DND-41 (cell line): ENCODE data around the gene KIRREL3.

Source experiments
- ATAC-seq: fragments of 200-7000 bp; cut with Tn5 transposase; 3 replicates; pipeline ENCODE4 v1.9.1; 2021; ENCODE audit warnings: low read depth; ENCODE audit not compliant: insufficient read depth
- DNase-seq: peaks from one replicate; pipeline ENCODE4 v3.0.0-alpha.2; 2020
- H2AFZ ChIP-seq: 2 replicates; pipeline ENCODE4 v1.6.0; 2012; ENCODE audit warnings: low read depth, low read length
- H3K27ac ChIP-seq: 2 replicates; pipeline ENCODE4 v1.5.1; 2012; ENCODE audit warnings: low read length, inconsistent platforms
- H3K27me3 ChIP-seq: fragments of 200-600 bp; sonication (generic); 2 replicates; pipeline ENCODE4 v1.6.0; 2012; ENCODE audit warnings: low read length, mild to moderate bottlenecking, inconsistent platforms; ENCODE audit not compliant: insufficient read depth, poor library complexity
- H3K36me3 ChIP-seq: 2 replicates; pipeline ENCODE4 v1.5.1; 2012; ENCODE audit warnings: low read length, inconsistent platforms; ENCODE audit not compliant: insufficient read depth
- H3K4me1 ChIP-seq: 2 replicates; pipeline ENCODE4 v1.5.1; 2012; ENCODE audit warnings: mild to moderate bottlenecking, low read length; ENCODE audit not compliant: insufficient read depth
- H3K4me2 ChIP-seq: 2 replicates; pipeline ENCODE4 v1.6.0; 2012; ENCODE audit warnings: mild to moderate bottlenecking, moderate library complexity, low read length, inconsistent platforms; ENCODE audit not compliant: insufficient read depth
- H3K4me3 ChIP-seq, 2 experiments: fragments of 200-600 bp in 1 of 2; shearing (Covaris generic) in 1 of 2; 2 replicates each; pipeline ENCODE4 v1.5.1; 2012 to 2016; ENCODE audit warnings: inconsistent platforms in 2 of 2, low read length in 2 of 2, mild to moderate bottlenecking in 2 of 2, low read depth in 1 of 2, moderate library complexity in 1 of 2
- H3K79me2 ChIP-seq: 2 replicates; pipeline ENCODE4 v1.6.0; 2012; ENCODE audit warnings: low read length, inconsistent platforms; ENCODE audit not compliant: insufficient read depth
- H3K9ac ChIP-seq: 2 replicates; pipeline ENCODE4 v1.6.0; 2012; ENCODE audit warnings: low read depth, mild to moderate bottlenecking, inconsistent platforms, low read length, moderate library complexity
- H3K9me3 ChIP-seq: 2 replicates; pipeline ENCODE4 v1.5.1; 2012; ENCODE audit warnings: low read length, moderate library complexity, mild to moderate bottlenecking, inconsistent platforms; ENCODE audit not compliant: insufficient read depth, severe bottlenecking
- H4K20me1 ChIP-seq: 2 replicates; pipeline ENCODE4 v1.6.0; 2012; ENCODE audit warnings: low read length; ENCODE audit not compliant: insufficient read depth
- EZH2 ChIP-seq: IDR thresholded peaks from 3 replicates; pipeline ENCODE4 v1.6.1; 2012; ENCODE audit warnings: borderline replicate concordance, low read depth, mild to moderate bottlenecking, moderate library complexity, low read length, inconsistent platforms; ENCODE audit not compliant: severe bottlenecking
- TF ChIP-seq, protein P1 (sequence below): IDR thresholded peaks from 2 replicates; pipeline ENCODE4 v1.5.1; 2012; ENCODE audit warnings: borderline replicate concordance, low read length, moderate library complexity, mild to moderate bottlenecking; ENCODE audit not compliant: poor library complexity, severe bottlenecking; ENCODE audit errors: extremely low read depth

KIRREL3 gene

DNA sequence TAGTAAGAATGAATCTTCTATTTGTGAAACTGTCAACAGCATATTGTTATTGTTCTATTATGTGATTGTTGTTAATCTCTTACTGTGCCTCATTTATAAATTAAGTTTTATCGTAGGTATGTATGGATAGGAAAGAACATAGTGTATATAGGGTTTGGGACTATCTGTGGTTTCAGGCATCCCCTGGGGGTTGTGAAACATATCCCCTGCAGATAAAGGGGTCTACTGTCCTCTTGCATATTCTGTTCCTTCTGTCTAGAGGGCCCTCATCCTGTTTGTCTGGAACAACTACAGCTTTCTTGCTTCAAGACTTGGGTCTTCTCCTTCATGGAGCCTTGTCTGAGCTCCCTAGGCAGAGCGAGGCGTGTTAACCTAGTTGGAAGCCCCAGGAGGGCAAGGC is 159.6 kb downstream of the KIRREL3 start:
- Histone ChIP-seq H3K4me2 (no peak overlapping the region), H4K20me1 (no peaks in the 10 kb centered on the region), H3K27me3 (peaks cover 36% of the 10 kb centered on the region), H3K9ac (no peak overlapping the region), H3K9me3 (no peaks in the 10 kb centered on the region), H3K4me3 (no peak overlapping the region), H3K79me2 (no peaks in the 10 kb centered on the region), H3K4me1 (no peaks in the 10 kb centered on the region), H3K27ac (no peak overlapping the region), H3K36me3 (no peaks in the 10 kb centered on the region), H2AFZ (no peak overlapping the region)
- ATAC-seq = no peak
- TF ChIP-seq, protein P1, sequence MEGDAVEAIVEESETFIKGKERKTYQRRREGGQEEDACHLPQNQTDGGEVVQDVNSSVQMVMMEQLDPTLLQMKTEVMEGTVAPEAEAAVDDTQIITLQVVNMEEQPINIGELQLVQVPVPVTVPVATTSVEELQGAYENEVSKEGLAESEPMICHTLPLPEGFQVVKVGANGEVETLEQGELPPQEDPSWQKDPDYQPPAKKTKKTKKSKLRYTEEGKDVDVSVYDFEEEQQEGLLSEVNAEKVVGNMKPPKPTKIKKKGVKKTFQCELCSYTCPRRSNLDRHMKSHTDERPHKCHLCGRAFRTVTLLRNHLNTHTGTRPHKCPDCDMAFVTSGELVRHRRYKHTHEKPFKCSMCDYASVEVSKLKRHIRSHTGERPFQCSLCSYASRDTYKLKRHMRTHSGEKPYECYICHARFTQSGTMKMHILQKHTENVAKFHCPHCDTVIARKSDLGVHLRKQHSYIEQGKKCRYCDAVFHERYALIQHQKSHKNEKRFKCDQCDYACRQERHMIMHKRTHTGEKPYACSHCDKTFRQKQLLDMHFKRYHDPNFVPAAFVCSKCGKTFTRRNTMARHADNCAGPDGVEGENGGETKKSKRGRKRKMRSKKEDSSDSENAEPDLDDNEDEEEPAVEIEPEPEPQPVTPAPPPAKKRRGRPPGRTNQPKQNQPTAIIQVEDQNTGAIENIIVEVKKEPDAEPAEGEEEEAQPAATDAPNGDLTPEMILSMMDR = no peak
- no peak for TF ChIP-seq EZH2
- no peak for DNase-seq

DNA sequence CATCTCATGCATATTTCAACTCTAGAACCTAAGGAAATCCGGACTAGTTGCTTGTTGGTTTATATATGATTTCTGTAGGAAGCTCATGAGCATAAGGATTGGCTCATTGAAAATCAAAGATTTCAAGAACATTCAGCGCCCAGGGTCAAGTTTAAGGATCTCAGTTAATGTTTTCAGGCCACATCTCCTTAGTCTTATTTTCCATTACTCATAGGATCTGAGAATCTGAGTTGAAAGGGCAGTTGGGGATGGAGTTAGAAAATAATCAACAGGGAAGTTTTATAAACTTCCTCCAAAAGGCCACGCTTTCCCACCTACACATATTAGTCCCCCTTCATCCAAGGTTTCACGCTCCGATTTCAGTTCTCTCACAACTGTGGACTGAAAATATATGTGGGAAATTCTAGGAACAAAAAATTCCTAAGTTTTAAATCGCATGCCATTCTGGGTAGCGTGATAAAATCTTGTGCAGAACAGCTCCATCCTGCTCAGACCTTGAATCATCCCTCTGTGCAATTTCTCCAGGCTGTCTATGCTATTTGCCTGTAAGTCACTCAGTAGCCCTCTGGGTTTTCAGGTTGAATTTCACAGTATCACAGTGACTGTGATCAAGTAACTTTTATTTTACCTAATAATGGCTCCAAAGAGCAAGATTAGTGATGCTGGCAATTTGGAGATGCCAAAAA is 160.2 kb downstream of the KIRREL3 start:
- Histone ChIP-seq H3K79me2 (no peaks in the 10 kb centered on the region), H2AFZ (no peak overlapping the region), H3K4me2 (no peak overlapping the region), H3K4me3 (no peak overlapping the region), H3K9me3 (no peaks in the 10 kb centered on the region), H3K27me3 (peaks cover 36% of the 10 kb centered on the region), H3K36me3 (no peaks in the 10 kb centered on the region), H3K9ac (no peak overlapping the region), H4K20me1 (no peaks in the 10 kb centered on the region), H3K27ac (no peak overlapping the region), H3K4me1 (no peaks in the 10 kb centered on the region)
- ATAC-seq = no peak
- no peak for TF ChIP-seq EZH2
- TF ChIP-seq, protein P1 = no peak
- no peak for DNase-seq

DNA sequence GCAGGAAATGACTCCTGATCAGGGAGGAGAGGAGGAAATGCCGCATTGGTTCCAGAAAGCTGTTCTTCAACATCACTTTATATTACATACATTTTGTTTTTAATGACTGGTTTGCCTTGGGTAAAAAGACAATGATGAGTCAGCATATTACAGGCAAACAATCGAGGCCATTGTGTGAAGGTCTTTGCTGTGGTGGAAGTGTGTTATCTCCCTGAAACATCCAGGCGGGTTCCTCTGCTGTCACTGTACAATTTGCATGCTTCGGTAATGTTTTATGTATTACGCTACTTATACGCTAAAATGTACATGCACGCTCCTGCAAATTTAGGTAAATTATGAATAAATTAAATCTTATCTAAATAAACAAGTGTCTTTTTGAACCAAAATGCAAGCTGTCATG is 161.1 kb downstream of the KIRREL3 start:
- H2AFZ ChIP-seq = no peak overlapping the region
- H3K27me3 ChIP-seq = peaks cover 36% of the 10 kb centered on the region
- ATAC-seq (no peak), DNase-seq (no peak)
- no peak overlapping the region for H3K4me3 ChIP-seq
- H3K27ac ChIP-seq = no peak overlapping the region
- no peaks in the 10 kb centered on the region for H3K36me3 ChIP-seq
- no peaks in the 10 kb centered on the region for H4K20me1 ChIP-seq
- no peaks in the 10 kb centered on the region for H3K79me2 ChIP-seq
- no peaks in the 10 kb centered on the region for H3K4me1 ChIP-seq
- TF ChIP-seq, protein P1 = no peak
- TF ChIP-seq EZH2 = no peak
- H3K9me3 ChIP-seq = no peaks in the 10 kb centered on the region
- H3K9ac ChIP-seq = no peak overlapping the region
- no peak overlapping the region for H3K4me2 ChIP-seq
